Islet of Langerhans (tissue), 1 donor: ENCODE data around the gene CHMP6.

Source experiments
- FAIRE-seq: peaks from one replicate; lab custom pipeline; 2011; peaks lifted over from hg19 to GRCh38; lab: Jason Lieb, UNC

The CHMP6 gene

GRCh38 chr17:80971704-80972304 lies 19.8 kb upstream of the CHMP6 start:
- FAIRE-seq = no peak

GRCh38 chr17:80976701-80977100 lies 14.9 kb upstream of the CHMP6 start:
- no peak for FAIRE-seq

- FAIRE-seq = no peak
These were observed 14.5 kb upstream of the CHMP6 start for GRCh38 chr17:80977172-80977571.

GRCh38 chr17:80978499-80979497 lies 12.8 kb upstream of the CHMP6 start:
- FAIRE-seq = no peak

GRCh38 chr17:80979547-80980378 lies 11.9 kb upstream of the CHMP6 start:
- FAIRE-seq = no peak

GRCh38 chr17:80980397-80981061 lies 11.1 kb upstream of the CHMP6 start:
- no peak for FAIRE-seq

- FAIRE-seq = no peak
These were observed 10.4 kb upstream of the CHMP6 start for GRCh38 chr17:80981062-80981902.

- FAIRE-seq = no peak
These were observed 9.7 kb upstream of the CHMP6 start for GRCh38 chr17:80981929-80982425.

- FAIRE-seq = no peak
These were observed 9.1 kb upstream of the CHMP6 start for GRCh38 chr17:80982426-80982974.

GRCh38 chr17:80983545-80983944 lies 8.1 kb upstream of the CHMP6 start:
- FAIRE-seq = no peak

- FAIRE-seq = no peak
These were observed 6.9 kb upstream of the CHMP6 start for GRCh38 chr17:80984749-80985148.

- no peak for FAIRE-seq
These were observed 5.6 kb upstream of the CHMP6 start for GRCh38 chr17:80986046-80986445.

- no peak for FAIRE-seq
These were observed 4.7 kb upstream of the CHMP6 start for GRCh38 chr17:80986816-80987475.

GRCh38 chr17:80987941-80988461 lies 3.6 kb upstream of the CHMP6 start:
- FAIRE-seq = no peak

- FAIRE-seq = no peak
These were observed 2.1 kb upstream of the CHMP6 start for GRCh38 chr17:80989586-80989913.

- no peak for FAIRE-seq
These were observed 558 bp upstream of the CHMP6 start for GRCh38 chr17:80990921-80991644.

- no peak for FAIRE-seq
These were observed 671 bp downstream of the CHMP6 start for GRCh38 chr17:80992077-80992947.

GRCh38 chr17:80992948-80993624 lies 1.4 kb downstream of the CHMP6 start:
- FAIRE-seq = no peak
